WERI-Rb-1 (cell line): ENCODE measurements around the gene GATAD2B.
"Not testable (repeated sequence)": the region's sequence is repeated elsewhere in the genome, so short reads cannot be mapped to it uniquely, and the experiment has no call there.

Source experiments
- DNase-seq: peaks from one replicate; pipeline ENCODE4 v3.0.0-alpha.2; 2020
- H3K27ac ChIP-seq: fragments of 250-450 bp; sonication (Bioruptor Pico); 2 replicates; pipeline ENCODE4 v1.5.1; 2020; ENCODE audit warnings: mild to moderate bottlenecking, moderate library complexity
- H3K27me3 ChIP-seq: fragments of 250-450 bp; sonication (Bioruptor Pico); 2 replicates; pipeline ENCODE4 v1.5.1; 2021; ENCODE audit warnings: mild to moderate bottlenecking, low read depth, moderate library complexity; ENCODE audit not compliant: insufficient read depth, severe bottlenecking
- H3K36me3 ChIP-seq: fragments of 250-450 bp; sonication (Bioruptor Pico); 2 replicates; pipeline ENCODE4 v1.5.1; 2020; ENCODE audit warnings: mild to moderate bottlenecking, moderate library complexity
- H3K4me3 ChIP-seq: 2 replicates; pipeline ENCODE4 v1.5.1; 2011; ENCODE audit warnings: low read depth, mild to moderate bottlenecking, control low read depth, low read length
- H3K9me3 ChIP-seq: fragments of 250-450 bp; sonication (Bioruptor Pico); 2 replicates; pipeline ENCODE4 v1.5.1; 2021; ENCODE audit warnings: mild to moderate bottlenecking, moderate library complexity; ENCODE audit not compliant: severe bottlenecking
- TF ChIP-seq, protein P1 (sequence below): IDR thresholded peaks from 2 replicates; pipeline ENCODE4 v1.5.1; 2011; ENCODE audit warnings: low read depth, mild to moderate bottlenecking, control low read depth, inconsistent platforms, low read length

GATAD2B gene

GRCh38 chr1:153903841-153904455, 18.8 kb downstream of the GATAD2B start:
- no peak for DNase-seq
- Histone ChIP-seq H3K36me3 (peaks cover 66% of the 10 kb centered on the region), H3K27me3 (no peaks in the 10 kb centered on the region), H3K9me3 (no peaks in the 10 kb centered on the region), H3K27ac (no peak overlapping the region), H3K4me3 (no peak overlapping the region)
- TF ChIP-seq, protein P1, sequence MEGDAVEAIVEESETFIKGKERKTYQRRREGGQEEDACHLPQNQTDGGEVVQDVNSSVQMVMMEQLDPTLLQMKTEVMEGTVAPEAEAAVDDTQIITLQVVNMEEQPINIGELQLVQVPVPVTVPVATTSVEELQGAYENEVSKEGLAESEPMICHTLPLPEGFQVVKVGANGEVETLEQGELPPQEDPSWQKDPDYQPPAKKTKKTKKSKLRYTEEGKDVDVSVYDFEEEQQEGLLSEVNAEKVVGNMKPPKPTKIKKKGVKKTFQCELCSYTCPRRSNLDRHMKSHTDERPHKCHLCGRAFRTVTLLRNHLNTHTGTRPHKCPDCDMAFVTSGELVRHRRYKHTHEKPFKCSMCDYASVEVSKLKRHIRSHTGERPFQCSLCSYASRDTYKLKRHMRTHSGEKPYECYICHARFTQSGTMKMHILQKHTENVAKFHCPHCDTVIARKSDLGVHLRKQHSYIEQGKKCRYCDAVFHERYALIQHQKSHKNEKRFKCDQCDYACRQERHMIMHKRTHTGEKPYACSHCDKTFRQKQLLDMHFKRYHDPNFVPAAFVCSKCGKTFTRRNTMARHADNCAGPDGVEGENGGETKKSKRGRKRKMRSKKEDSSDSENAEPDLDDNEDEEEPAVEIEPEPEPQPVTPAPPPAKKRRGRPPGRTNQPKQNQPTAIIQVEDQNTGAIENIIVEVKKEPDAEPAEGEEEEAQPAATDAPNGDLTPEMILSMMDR: no peak

DNA sequence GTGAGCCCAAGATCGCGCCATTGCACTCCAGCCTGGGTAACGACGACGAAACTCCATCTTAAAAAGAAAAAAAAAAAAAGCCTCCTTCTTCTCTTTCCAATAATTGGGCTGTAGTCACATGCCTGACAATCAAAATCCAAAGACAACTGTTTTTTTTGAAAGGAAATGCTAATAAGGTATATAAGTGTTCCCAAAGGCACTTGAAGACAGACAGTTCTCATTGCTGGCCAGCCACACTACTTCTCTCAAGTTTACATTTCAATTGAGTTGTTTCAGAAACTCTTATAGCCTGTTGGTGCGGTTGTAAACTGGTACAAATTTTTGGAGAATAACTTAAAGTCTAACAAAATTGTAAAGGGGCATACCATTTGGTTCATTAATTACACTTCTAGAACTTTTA, 23.3 kb downstream of the GATAD2B start:
- Histone ChIP-seq H3K36me3 (peaks cover 82% of the 10 kb centered on the region), H3K9me3 (no peaks in the 10 kb centered on the region), H3K4me3 (no peak overlapping the region), H3K27me3 (no peaks in the 10 kb centered on the region), H3K27ac (no peak overlapping the region)
- TF ChIP-seq, protein P1: no peak
- DNase-seq: no peak

GRCh38 chr1:153895866-153896265, 26.9 kb downstream of the GATAD2B start:
- not testable (repeated sequence) for H3K27ac ChIP-seq, H3K27me3 ChIP-seq, DNase-seq, H3K9me3 ChIP-seq, H3K4me3 ChIP-seq
- H3K36me3 ChIP-seq: peaks cover 89% of the 10 kb centered on the region

DNA sequence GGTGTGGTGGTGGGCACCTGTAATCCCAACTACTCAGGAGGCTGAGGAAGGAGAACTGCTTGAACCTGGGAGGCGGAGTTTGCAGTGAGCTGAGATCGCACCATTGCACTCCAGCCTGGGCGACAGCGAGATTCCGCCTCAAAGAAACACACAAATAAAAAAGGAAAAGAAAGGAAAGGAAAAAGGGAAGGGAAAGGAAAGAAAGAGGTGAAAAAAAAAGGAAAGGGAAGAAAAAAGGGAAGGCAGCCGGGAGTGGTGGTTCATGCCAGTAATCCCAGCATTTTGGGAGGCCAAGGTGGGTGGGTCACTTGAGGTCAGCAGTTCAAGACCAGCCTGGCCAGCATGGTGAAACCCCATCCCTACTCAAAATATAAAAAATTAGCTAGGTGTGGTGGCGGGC, 31.7 kb downstream of the GATAD2B start:
- not testable (repeated sequence) for H3K27me3 ChIP-seq, H3K4me3 ChIP-seq, H3K27ac ChIP-seq, DNase-seq, H3K9me3 ChIP-seq
- H3K36me3 ChIP-seq: peaks cover 83% of the 10 kb centered on the region

DNA sequence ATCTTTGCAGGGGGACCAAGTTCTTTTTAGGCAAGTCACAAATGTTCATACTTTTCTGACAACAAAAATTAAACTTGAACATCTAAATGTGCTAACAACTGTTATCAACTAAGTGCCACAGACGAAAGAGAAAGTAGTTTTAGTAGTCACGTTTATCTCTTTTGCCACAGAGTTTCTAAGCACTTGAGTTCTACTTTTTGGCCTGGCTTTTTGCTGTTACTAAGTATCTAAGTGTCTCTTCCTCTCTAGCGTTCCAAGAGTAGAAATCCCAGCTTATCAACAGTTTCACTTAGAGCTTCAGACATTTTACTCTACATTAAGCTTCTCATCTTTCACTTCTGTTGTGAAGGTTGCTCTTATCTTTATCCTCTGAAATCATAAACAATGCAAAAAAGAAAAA, 34.2 kb downstream of the GATAD2B start:
- no peak overlapping the region for H3K27ac ChIP-seq
- no peaks in the 10 kb centered on the region for H3K27me3 ChIP-seq
- H3K4me3 ChIP-seq: no peak overlapping the region
- H3K36me3 ChIP-seq: peaks cover 76% of the 10 kb centered on the region
- H3K9me3 ChIP-seq: no peaks in the 10 kb centered on the region
- TF ChIP-seq, protein P1: no peak
- DNase-seq: no peak

DNA sequence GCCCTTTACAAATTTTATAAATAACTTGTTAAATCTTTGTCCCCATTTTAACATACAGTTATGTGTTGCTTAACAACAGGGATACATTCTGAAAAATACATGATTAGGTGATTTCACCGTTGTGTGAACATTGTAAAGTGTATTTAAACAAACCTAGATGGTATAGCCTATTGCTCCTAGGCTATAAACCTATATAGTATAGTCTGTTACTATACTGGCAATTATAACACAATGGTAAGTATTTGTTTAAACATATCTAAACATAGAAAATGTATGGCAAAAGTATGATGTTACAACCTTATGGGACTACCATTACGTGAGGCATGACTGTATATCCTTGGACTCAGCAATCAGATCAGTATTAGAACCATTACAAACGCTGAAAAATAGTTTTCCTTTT, 36.6 kb downstream of the GATAD2B start:
- H3K9me3 ChIP-seq: no peaks in the 10 kb centered on the region
- no peak overlapping the region for H3K4me3 ChIP-seq
- H3K36me3 ChIP-seq: peaks cover 62% of the 10 kb centered on the region
- DNase-seq: no peak
- no peak overlapping the region for H3K27ac ChIP-seq
- TF ChIP-seq, protein P1: no peak
- H3K27me3 ChIP-seq: no peaks in the 10 kb centered on the region

GRCh38 chr1:153883223-153883622, 39.5 kb downstream of the GATAD2B start:
- peaks cover 47% of the 10 kb centered on the region for H3K36me3 ChIP-seq
- H3K27me3 ChIP-seq: no peaks in the 10 kb centered on the region
- TF ChIP-seq, protein P1: no peak
- no peak overlapping the region for H3K4me3 ChIP-seq
- DNase-seq: no peak
- no peak overlapping the region for H3K27ac ChIP-seq
- H3K9me3 ChIP-seq: no peaks in the 10 kb centered on the region
